Measurements from ENCODE around the gene FAM83D.

FAM83D gene, protein sequence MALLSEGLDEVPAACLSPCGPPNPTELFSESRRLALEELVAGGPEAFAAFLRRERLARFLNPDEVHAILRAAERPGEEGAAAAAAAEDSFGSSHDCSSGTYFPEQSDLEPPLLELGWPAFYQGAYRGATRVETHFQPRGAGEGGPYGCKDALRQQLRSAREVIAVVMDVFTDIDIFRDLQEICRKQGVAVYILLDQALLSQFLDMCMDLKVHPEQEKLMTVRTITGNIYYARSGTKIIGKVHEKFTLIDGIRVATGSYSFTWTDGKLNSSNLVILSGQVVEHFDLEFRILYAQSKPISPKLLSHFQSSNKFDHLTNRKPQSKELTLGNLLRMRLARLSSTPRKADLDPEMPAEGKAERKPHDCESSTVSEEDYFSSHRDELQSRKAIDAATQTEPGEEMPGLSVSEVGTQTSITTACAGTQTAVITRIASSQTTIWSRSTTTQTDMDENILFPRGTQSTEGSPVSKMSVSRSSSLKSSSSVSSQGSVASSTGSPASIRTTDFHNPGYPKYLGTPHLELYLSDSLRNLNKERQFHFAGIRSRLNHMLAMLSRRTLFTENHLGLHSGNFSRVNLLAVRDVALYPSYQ

GRCh38 chr20:38926142-38926933 lies at the start of gene FAM83D:
TSS of gene FAM83D (plus strand) at chr20:38926417. CDS start at chr20:38926443, 26 bp downstream.
- DNase-seq: peak; percentile 99

DNA sequence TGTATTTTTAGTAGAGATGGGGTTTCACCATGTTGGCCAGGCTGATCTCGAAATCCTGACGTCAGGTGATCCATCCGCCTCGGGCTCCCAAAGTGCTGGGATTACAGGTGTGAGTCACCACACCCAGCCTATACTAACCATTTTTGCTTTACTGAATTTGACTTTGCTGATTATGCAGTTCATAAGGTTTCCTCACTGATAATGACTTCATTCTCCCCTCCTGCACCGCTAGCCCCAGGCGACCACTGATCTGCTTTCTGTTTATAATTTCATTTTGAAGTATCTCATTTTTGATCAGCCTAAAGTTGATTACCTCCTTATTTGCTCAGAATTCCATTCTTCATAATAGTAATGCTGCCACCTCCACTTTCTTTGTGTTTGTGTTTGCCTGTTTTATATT lies 48.7 kb upstream of the FAM83D start:
- DNase-seq: no peak

DNA sequence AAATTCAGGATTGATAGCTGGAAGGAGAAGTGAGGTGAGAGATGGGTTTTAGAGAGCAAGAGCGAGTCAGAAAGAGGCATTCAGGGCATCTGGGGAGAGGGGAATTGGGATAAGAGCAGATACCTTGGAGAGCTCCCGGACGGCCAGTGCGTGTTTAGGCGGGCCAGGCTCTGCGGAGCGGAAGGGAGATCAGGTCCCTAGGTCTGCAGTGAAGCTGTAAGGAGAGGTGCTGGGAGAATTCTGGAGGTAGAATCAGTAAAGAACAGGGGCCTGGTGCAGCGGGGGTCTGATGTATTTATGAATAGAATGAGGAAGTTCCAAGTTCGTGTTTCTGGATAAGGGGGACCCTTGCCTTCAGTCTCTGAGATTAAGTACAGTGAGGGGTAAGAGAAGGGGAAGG lies 47.4 kb upstream of the FAM83D start:
- peak in 1 of 3 donors; percentile 17 for DNase-seq

- DNase-seq: no peak
These were observed 45.1 kb upstream of the FAM83D start for GRCh38 chr20:38880952-38881735.

DNA sequence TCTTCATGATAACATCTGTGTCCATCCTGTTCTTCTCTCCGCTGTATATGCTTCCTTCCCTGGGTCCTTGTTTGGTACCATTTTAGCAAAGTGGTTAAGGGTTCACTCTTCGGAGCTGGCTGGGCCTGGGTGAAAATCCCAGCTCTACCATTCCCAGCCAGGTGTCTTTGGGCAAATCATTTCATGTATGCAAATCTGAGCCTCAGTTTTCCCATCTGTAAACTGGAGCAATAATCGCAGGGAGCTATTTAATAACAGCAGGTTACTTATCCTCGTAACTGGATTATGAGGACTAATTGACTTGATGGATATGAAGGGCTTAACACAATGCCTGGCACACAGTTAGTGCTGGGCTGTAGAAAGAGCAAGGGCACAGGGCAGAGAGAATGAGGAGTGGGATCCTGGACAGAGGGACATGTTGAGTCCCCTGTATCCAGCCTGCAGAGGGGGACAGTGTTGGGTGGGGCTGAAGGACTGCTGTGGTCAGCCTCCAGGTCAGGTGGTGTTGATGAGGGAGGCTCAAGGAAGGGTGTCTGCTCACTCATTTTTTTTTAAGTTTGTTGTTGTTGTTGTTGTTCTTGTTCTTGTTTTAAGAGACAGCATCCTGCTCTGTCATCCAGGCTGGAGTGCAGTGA lies 44.3 kb upstream of the FAM83D start:
- no peak for DNase-seq

DNA sequence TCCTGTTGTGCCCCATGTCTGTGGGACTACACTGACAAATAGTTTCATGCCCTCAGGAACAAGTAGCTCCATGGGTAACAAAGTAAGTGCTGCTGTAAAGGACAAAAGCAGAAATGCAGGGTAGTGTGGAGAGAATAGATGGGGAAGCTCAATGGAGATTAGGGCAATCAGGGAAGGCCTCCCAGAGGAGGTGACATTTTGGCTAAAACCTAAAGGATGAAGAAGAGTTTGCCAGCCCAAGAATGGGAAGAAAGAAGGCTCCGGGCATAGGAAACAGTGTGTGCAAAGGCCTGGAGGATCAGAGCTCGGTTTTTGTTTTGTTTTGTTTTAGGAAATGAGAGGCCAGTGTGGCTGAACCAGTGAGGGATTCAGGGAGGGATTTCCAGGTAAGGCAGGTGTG lies 43.6 kb upstream of the FAM83D start:
- DNase-seq: no peak

DNA sequence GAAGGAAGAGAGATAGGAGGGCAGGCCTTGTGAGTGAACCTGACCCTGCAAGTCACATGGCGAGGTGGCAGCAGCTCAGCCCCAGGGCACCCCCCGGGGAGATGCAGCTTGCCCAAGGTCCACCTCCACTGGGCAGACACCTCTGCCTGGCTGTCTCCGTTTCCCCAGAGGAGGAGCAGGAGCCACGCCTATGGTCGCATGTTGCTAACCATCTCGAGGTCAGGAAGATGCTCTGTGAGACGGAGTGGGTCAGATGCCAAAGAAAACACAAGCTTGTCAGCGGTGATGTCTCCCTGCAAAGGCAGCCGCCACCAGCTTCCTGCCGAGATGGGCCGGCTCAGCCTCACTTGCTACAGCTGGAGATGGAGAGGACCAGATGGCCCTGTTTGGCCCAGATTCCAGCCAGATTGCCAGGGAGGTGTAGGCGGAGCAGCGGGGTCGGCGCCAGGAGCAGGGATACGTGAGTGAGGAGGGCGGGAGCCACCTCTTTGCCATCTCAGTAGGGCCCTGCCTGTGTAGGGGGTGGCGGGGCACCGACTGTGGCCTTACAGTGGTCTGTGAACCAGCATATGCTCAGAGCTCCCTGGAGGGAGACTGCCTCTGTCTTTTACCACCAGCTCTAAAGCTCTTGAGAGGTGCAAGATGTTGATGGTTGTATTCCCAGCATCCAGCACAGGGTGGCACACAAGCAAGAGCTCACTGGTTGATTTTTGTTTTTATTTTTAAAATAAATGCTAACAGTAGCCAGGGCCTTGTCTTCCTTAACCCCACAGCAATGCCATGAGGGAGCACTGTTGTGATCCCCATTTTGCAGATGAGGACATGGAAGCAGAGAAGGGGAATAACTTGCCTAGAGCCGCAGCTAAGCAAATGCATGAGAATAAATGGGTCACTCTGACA lies 42.9 kb upstream of the FAM83D start:
- DNase-seq: no peak

- peak; percentile 51 to 66 (median 62) for DNase-seq
These were observed 42.1 kb upstream of the FAM83D start for GRCh38 chr20:38883981-38884733.

- no peak for DNase-seq
These were observed 40.9 kb upstream of the FAM83D start for GRCh38 chr20:38885357-38885756.

GRCh38 chr20:38888059-38888831 lies 38.0 kb upstream of the FAM83D start:
- no peak for DNase-seq

GRCh38 chr20:38889050-38889449 lies 37.2 kb upstream of the FAM83D start:
- no peak for DNase-seq

- no peak for DNase-seq
These were observed 36.3 kb upstream of the FAM83D start for GRCh38 chr20:38889792-38890496.

DNA sequence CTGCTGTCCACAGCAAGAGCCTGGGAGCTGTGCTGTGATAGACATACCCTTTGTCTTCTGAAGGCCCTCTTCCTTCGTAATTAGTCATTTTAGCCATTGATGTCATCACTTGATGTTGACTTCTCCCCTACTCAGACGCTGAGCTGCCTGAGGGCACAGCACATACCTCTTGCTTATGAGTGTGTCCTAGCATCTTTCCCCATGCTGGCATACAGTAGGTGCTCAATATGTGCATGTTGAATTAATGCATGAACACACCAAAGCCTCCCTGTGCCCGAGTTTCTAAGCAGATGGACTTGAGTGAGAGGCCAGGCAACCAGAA lies 35.8 kb upstream of the FAM83D start:
- DNase-seq: peak in 1 of 3 donors; percentile 4

GRCh38 chr20:38892091-38892981 lies 33.9 kb upstream of the FAM83D start:
- DNase-seq: peak in 1 of 3 donors; percentile 4

DNA sequence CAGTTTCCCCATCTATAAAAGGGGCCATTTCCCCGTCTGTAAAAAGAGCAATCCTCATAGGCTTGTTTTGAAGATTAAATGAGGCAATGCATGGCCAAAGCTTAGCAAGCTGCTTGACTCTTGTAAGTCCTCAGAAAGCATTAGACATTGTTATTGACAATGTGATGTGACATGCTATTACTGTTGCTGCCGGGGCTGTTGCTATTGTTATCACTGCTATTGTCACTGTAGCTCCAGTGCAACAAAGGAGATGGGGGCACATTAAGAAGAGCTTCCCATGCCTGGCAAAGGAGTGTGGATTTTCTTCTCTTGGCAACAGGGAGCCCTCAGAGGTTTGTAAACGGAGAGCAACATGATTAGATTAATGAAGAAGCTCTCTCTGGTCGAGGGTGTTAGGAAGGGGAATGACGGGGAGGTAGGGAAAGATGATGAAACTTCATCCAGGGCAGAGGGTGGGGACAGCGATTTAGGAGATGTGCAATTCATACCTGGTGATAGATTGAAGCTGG lies 33.1 kb upstream of the FAM83D start:
- no peak for DNase-seq

- peak; percentile 59 to 83 (median 75) for DNase-seq
These were observed 32.6 kb upstream of the FAM83D start for GRCh38 chr20:38893565-38894090.

DNA sequence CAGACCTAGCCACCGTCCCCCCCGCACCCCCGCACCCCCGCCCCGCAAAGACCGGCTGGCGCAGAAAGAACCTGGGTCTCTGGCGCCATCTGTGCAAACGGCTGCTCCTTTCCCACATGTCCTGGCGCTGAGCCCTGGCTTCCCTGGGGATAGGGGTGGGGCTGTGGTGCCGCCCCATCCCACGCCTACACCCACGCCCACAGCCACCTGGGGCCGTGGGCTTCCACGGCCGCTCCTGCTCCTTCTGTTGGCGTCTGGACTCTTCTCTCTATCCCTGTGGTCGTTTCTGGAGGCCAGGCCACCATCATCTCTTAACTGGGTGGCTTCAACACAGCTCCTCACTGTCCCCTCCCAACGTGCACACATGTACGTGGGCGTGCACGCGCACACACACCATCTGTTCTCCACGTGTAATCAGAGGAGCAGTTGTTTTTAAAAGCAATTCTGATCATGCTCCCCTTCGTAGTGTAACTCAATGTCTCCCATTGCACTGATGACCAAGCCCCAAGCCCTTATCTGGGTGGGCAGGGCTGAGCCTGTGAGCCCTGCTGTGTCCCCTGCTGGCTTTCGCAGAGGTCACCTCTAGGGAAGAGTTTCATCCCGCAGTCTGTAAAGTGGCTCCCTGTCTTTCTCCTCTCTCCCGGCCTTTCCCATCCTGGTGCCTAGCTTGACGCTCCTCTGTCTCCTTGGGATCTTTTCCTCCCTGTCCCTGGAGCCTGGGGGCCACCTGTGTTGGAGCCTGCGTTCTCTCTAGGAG lies 31.9 kb upstream of the FAM83D start:
- no peak for DNase-seq

All from suppressor macrophage treated with lipopolysaccharide for 1 hour (primary cell).